Panc1 (cell line): ENCODE measurements around the gene PARP12.

Experiments used
- POLR2AphosphoS5 ChIP-seq: IDR thresholded peaks from 2 replicates; pipeline ENCODE4 v1.6.1; 2012; ENCODE audit warnings: mild to moderate bottlenecking, low read depth, low read length, moderate library complexity
- SIN3A ChIP-seq: IDR thresholded peaks from 2 replicates; pipeline ENCODE4 v1.6.1; 2012; ENCODE audit warnings: low read depth, mild to moderate bottlenecking, low read length, moderate library complexity, borderline replicate concordance; ENCODE audit not compliant: insufficient read depth
- TCF7L2 ChIP-seq: IDR thresholded peaks from 2 replicates; pipeline ENCODE4 v1.6.1; 2011; ENCODE audit warnings: mild to moderate bottlenecking, low read depth, low read length, inconsistent platforms
- TF ChIP-seq, protein P1 (sequence below): fragments of 450-650 bp; IDR thresholded peaks from 2 replicates; pipeline ENCODE4 v1.5.1; 2017; ENCODE audit warnings: mild to moderate bottlenecking
- TF ChIP-seq, protein P2 (sequence below), 2 experiments: IDR thresholded peaks; 2 replicates each; pipeline ENCODE4 v1.6.1; 2011 to 2012; ENCODE audit warnings: low read depth in 2 of 2, control low read depth in 1 of 2, low read length in 1 of 2, mild to moderate bottlenecking in 1 of 2, moderate library complexity in 1 of 2; ENCODE audit not compliant: insufficient read depth in 1 of 2

DNA sequence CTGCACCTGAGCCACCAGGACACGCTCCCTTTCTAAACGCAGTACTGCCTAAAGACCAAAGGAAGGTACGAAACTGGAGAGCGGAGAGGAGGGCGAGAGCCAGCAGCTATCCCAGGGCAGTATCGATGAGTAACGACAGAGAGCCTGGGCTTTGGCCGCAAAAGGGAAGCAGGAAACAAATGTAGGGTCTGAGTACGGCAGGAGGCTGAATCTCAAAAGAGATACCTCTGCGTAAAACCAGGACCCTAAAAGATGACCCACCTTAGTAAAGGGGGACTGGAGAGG is 20.4 kb downstream of the PARP12 start:
- TF ChIP-seq, protein P1, sequence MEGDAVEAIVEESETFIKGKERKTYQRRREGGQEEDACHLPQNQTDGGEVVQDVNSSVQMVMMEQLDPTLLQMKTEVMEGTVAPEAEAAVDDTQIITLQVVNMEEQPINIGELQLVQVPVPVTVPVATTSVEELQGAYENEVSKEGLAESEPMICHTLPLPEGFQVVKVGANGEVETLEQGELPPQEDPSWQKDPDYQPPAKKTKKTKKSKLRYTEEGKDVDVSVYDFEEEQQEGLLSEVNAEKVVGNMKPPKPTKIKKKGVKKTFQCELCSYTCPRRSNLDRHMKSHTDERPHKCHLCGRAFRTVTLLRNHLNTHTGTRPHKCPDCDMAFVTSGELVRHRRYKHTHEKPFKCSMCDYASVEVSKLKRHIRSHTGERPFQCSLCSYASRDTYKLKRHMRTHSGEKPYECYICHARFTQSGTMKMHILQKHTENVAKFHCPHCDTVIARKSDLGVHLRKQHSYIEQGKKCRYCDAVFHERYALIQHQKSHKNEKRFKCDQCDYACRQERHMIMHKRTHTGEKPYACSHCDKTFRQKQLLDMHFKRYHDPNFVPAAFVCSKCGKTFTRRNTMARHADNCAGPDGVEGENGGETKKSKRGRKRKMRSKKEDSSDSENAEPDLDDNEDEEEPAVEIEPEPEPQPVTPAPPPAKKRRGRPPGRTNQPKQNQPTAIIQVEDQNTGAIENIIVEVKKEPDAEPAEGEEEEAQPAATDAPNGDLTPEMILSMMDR: no peak
- no peak for TF ChIP-seq POLR2AphosphoS5
- TF ChIP-seq, protein P2, sequence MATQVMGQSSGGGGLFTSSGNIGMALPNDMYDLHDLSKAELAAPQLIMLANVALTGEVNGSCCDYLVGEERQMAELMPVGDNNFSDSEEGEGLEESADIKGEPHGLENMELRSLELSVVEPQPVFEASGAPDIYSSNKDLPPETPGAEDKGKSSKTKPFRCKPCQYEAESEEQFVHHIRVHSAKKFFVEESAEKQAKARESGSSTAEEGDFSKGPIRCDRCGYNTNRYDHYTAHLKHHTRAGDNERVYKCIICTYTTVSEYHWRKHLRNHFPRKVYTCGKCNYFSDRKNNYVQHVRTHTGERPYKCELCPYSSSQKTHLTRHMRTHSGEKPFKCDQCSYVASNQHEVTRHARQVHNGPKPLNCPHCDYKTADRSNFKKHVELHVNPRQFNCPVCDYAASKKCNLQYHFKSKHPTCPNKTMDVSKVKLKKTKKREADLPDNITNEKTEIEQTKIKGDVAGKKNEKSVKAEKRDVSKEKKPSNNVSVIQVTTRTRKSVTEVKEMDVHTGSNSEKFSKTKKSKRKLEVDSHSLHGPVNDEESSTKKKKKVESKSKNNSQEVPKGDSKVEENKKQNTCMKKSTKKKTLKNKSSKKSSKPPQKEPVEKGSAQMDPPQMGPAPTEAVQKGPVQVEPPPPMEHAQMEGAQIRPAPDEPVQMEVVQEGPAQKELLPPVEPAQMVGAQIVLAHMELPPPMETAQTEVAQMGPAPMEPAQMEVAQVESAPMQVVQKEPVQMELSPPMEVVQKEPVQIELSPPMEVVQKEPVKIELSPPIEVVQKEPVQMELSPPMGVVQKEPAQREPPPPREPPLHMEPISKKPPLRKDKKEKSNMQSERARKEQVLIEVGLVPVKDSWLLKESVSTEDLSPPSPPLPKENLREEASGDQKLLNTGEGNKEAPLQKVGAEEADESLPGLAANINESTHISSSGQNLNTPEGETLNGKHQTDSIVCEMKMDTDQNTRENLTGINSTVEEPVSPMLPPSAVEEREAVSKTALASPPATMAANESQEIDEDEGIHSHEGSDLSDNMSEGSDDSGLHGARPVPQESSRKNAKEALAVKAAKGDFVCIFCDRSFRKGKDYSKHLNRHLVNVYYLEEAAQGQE (IDR thresholded peaks at IDR 0.05; ENCODE audit: insufficient read depth in 1 of 2, low read depth in 2 of 2, low read length in 1 of 2): no peak
- TF ChIP-seq SIN3A: no peak
- TF ChIP-seq TCF7L2: no peak
